Tibial artery (tissue), 4 donors: ENCODE data around the gene GNA12.

Experiments used
- DNase-seq, 2 donors: peaks; one replicate each; pipeline ENCODE4 v3.0.0-alpha.2; 2019
- H3K27ac ChIP-seq, 2 donors: fragments of 200-600 bp; sonication (generic) in 1 of 2; 1 replicate in 1 of 2; 2 replicates in 1 of 2; pipeline ENCODE4 v1.5.1; 2018 to 2019; ENCODE audit warnings: mild to moderate bottlenecking in 1 of 2
- H3K27me3 ChIP-seq, 2 donors: fragments of 200-600 bp; sonication (generic) in 1 of 2; one replicate each; pipeline versions ENCODE4 v1.5.1 to v1.6.0; 2016 to 2019
- H3K36me3 ChIP-seq, 3 donors: fragments of 200-600 bp; sonication (generic) in 2 of 3; one replicate each; pipeline ENCODE4 v1.5.1; 2016 to 2019; ENCODE audit warnings: mild to moderate bottlenecking in 2 of 3
- H3K4me1 ChIP-seq, 4 donors: fragments of 200-600 bp; sonication (generic) in 2 of 4; 1 replicate in 3 of 4; 2 replicates in 1 of 4; pipeline ENCODE4 v1.5.1; 2016 to 2019
- H3K4me3 ChIP-seq, 2 donors: fragments of 200-600 bp; sonication (generic) in 1 of 2; 1 replicate in 1 of 2; 2 replicates in 1 of 2; pipeline ENCODE4 v1.5.1; 2018 to 2019; ENCODE audit warnings: mild to moderate bottlenecking in 2 of 2
- H3K9me3 ChIP-seq, 3 donors: fragments of 200-600 bp; sonication (generic) in 1 of 3; one replicate each; pipeline ENCODE4 v1.5.1; 2016 to 2019
- intact Hi-C: fragments of 100-400 bp; cut with DNase I; formaldehyde crosslinking; loops from one replicate; pipeline ENCODE4 v1.15.0; 2023; ENCODE audit warnings: low total_unique reads
- TF ChIP-seq, protein P1 (sequence below), 2 experiments: fragments of 200-600 bp in 1 of 2; fragments of 450-650 bp in 1 of 2; IDR thresholded peaks; one replicate each; pipeline ENCODE4 v1.5.1; 2017 to 2019; ENCODE audit warnings: antibody characterized with exemption in 2 of 2, mild to moderate bottlenecking in 1 of 2, moderate library complexity in 1 of 2

The GNA12 gene

GRCh38 chr7:2823130-2823529, 21.0 kb downstream of the GNA12 start:
- no peak for DNase-seq
- H3K4me3 ChIP-seq: no peak overlapping the region
- TF ChIP-seq, protein P1, sequence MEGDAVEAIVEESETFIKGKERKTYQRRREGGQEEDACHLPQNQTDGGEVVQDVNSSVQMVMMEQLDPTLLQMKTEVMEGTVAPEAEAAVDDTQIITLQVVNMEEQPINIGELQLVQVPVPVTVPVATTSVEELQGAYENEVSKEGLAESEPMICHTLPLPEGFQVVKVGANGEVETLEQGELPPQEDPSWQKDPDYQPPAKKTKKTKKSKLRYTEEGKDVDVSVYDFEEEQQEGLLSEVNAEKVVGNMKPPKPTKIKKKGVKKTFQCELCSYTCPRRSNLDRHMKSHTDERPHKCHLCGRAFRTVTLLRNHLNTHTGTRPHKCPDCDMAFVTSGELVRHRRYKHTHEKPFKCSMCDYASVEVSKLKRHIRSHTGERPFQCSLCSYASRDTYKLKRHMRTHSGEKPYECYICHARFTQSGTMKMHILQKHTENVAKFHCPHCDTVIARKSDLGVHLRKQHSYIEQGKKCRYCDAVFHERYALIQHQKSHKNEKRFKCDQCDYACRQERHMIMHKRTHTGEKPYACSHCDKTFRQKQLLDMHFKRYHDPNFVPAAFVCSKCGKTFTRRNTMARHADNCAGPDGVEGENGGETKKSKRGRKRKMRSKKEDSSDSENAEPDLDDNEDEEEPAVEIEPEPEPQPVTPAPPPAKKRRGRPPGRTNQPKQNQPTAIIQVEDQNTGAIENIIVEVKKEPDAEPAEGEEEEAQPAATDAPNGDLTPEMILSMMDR (IDR thresholded peaks at IDR 0.05): no peak
- peak overlapping the region; percentile 40 to 52 for H3K27ac ChIP-seq
- intact Hi-C loops: no loop called here
- H3K27me3 ChIP-seq: no peaks in the 10 kb centered on the region
- peaks cover 0 to 61% (median 29%) of the 10 kb centered on the region in 4 donors for H3K4me1 ChIP-seq
- no peaks in the 10 kb centered on the region for H3K36me3 ChIP-seq
- no peaks in the 10 kb centered on the region for H3K9me3 ChIP-seq

GRCh38 chr7:2821842-2822507, 22.1 kb downstream of the GNA12 start:
- Histone ChIP-seq H3K4me1 (peaks cover 0 to 73% (median 29%) of the 10 kb centered on the region in 4 donors), H3K27me3 (no peaks in the 10 kb centered on the region), H3K9me3 (no peaks in the 10 kb centered on the region), H3K36me3 (no peaks in the 10 kb centered on the region), H3K4me3 (no peak overlapping the region), H3K27ac (peak overlapping the region; percentile 15 to 40)
- intact Hi-C loops: no loop called here
- no peak for DNase-seq
- TF ChIP-seq, protein P1 (IDR thresholded peaks at IDR 0.05): no peak

GRCh38 chr7:2821161-2821841, 22.8 kb downstream of the GNA12 start:
- peaks cover 0 to 75% (median 29%) of the 10 kb centered on the region in 4 donors for H3K4me1 ChIP-seq

DNA sequence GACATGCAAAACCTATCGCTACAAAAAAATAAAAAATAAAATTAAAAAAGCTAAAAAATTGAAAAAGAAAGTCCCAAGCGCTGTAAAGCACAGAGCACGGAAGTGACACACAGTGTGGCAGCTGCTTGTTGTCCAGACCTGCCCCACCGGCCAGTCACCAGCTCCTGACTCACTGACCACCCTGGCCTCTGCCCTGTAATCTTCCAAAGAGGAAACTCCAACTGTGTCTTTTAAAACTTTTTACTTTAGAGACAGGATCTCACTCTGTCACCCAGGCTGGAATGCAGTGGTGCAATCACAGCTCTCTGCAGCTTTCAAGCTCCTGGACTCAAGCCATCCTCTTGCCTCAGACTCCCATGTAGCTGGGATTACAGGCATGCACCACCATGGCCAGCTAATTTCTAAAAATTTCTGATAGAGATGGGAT, 23.6 kb downstream of the GNA12 start:
- Histone ChIP-seq H3K27me3 (no peaks in the 10 kb centered on the region), H3K4me1 (peaks cover 0 to 75% (median 29%) of the 10 kb centered on the region in 4 donors), H3K4me3 (no peak overlapping the region), H3K27ac (peak overlapping the region; percentile 48 to 49), H3K36me3 (no peaks in the 10 kb centered on the region), H3K9me3 (no peaks in the 10 kb centered on the region)
- TF ChIP-seq, protein P1 (IDR thresholded peaks at IDR 0.05): no peak
- intact Hi-C loops: no loop called here
- DNase-seq: peak; percentile 91

More at GRCh38 chr7:2821161-2821841, 22.8 kb downstream of the GNA12 start:
- DNase-seq: no peak
- H3K27ac ChIP-seq: peak overlapping the region in 1 of 2 donors; percentile 48
- intact Hi-C loops: no loop called here
- no peaks in the 10 kb centered on the region for H3K36me3 ChIP-seq
- H3K9me3 ChIP-seq: no peaks in the 10 kb centered on the region
- TF ChIP-seq, protein P1 (IDR thresholded peaks at IDR 0.05): no peak
- no peaks in the 10 kb centered on the region for H3K27me3 ChIP-seq
- no peak overlapping the region for H3K4me3 ChIP-seq

DNA sequence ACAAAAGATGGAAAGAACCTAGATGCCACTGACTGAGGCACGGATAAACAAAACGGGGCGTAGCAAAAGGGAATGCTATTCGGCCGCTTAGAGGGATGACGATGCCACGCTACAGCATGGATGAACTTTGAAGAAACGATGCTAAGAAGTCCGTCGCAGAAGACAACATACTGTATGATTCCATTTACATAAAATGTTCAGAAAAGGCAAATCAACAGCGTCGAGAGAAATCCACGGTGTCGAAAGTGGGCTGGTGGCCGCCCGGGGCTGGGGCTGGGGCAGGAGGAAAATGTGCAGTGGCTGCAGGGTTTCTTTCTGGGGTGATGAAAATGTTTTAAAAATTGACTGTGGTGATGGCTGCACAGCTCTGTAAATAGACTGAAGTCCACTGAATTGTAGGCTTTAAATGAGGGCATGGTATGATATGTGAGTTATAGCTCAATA, 24.1 kb downstream of the GNA12 start:
- H3K27ac ChIP-seq: peak overlapping the region; percentile 48 to 49

More for the DNA sequence above, 24.1 kb downstream of the GNA12 start:
- Histone ChIP-seq H3K4me3 (no peak overlapping the region), H3K36me3 (no peaks in the 10 kb centered on the region), H3K27me3 (no peaks in the 10 kb centered on the region), H3K9me3 (no peaks in the 10 kb centered on the region), H3K4me1 (peaks cover 0 to 75% (median 27%) of the 10 kb centered on the region in 4 donors)
- TF ChIP-seq, protein P1 (IDR thresholded peaks at IDR 0.05): no peak
- DNase-seq: no peak
- intact Hi-C loops: no loop called here
